Fibroblast of the aortic adventitia (primary cell): ENCODE measurements around the gene ADAMTS2. TPM values are rescaled to one million over a fixed set of nuclear protein-coding genes. Genes with fewer than 3 reads are reported as not detected.

Source experiments
- DNase-seq: peaks from one replicate; pipeline ENCODE4 v3.0.0-alpha.2; 2010; ENCODE audit warnings: low read depth
- H3K4me3 ChIP-seq: 2 replicates; pipeline ENCODE4 v1.5.1; 2011; ENCODE audit warnings: low read depth, mild to moderate bottlenecking, control low read depth, low read length, moderate library complexity
- CTCF ChIP-seq: IDR thresholded peaks from 2 replicates; pipeline ENCODE4 v1.5.1; 2011; ENCODE audit warnings: mild to moderate bottlenecking, low read length, control low read depth, inconsistent platforms; ENCODE audit not compliant: insufficient read depth
- total RNA-seq: library from RNA; depleted of rRNA; stranded (reverse); fragments of >200 nt; gene quantifications from 2 replicates; pipeline ENCODE4 v1.2.3, GENCODE V29; 2012; ENCODE audit warnings: low replicate concordance

Gene ADAMTS2
- total RNA-seq, 1 donor, result 25.8 TPM

- no peak overlapping the region for H3K4me3 ChIP-seq
- DNase-seq, result no peak
- TF ChIP-seq CTCF, result no peak
Observed at GRCh38 chr5:179211068-179211467, 134.2 kb downstream of the ADAMTS2 start.

GRCh38 chr5:179210478-179210877 lies 134.8 kb downstream of the ADAMTS2 start:
- no peak for DNase-seq
- no peak for TF ChIP-seq CTCF
- H3K4me3 ChIP-seq, result no peak overlapping the region

GRCh38 chr5:179209359-179210150 lies 135.7 kb downstream of the ADAMTS2 start:
- no peak for TF ChIP-seq CTCF

GRCh38 chr5:179208706-179209358 lies 136.4 kb downstream of the ADAMTS2 start:
- DNase-seq, result no peak
- H3K4me3 ChIP-seq, result no peak overlapping the region
- no peak for TF ChIP-seq CTCF

More at GRCh38 chr5:179209359-179210150, 135.7 kb downstream of the ADAMTS2 start:
- DNase-seq, result peak; percentile 65
- no peak overlapping the region for H3K4me3 ChIP-seq

GRCh38 chr5:179207920-179208705 lies 137.1 kb downstream of the ADAMTS2 start:
- DNase-seq, result no peak
- no peak overlapping the region for H3K4me3 ChIP-seq
- TF ChIP-seq CTCF, result no peak

GRCh38 chr5:179207470-179207869 lies 137.8 kb downstream of the ADAMTS2 start:
- DNase-seq, result no peak
- TF ChIP-seq CTCF, result no peak
- H3K4me3 ChIP-seq, result no peak overlapping the region
